ENCODE measurements around the gene RALGPS1. TPM values are rescaled to one million over a fixed set of nuclear protein-coding genes. Genes with fewer than 3 reads are reported as not detected.

Gene RALGPS1
- polyA plus RNA-seq, 1 of the 3 experiments (the other 2 are of a cell fraction) = 3.9 TPM

- TF ChIP-seq REST (IDR thresholded peaks at IDR 0.05; ENCODE audit: low read depth, low read length) (no peak), TAF1 (IDR thresholded peaks at IDR 0.05; ENCODE audit: borderline replicate concordance, low read depth, low read length) (no peak), ZBTB33 (IDR thresholded peaks at IDR 0.05; ENCODE audit: borderline replicate concordance, low read depth) (no peak), NRF1 (IDR thresholded peaks at IDR 0.05; ENCODE audit: low read depth, low read length) (no peak), TCF12 (IDR thresholded peaks at IDR 0.05) (no peak), SMC3 (IDR thresholded peaks at IDR 0.05; ENCODE audit: low read depth, low read length) (no peak), YY1 (IDR thresholded peaks at IDR 0.05; ENCODE audit: low read depth) (no peak), USF2 (IDR thresholded peaks at IDR 0.05; ENCODE audit: borderline replicate concordance, low read depth, low read length) (no peak), ELF1 (IDR thresholded peaks at IDR 0.05) (no peak), NFIC (IDR thresholded peaks at IDR 0.05; ENCODE audit: borderline replicate concordance) (no peak), PBX3 (IDR thresholded peaks at IDR 0.05) (no peak), TEAD4 (IDR thresholded peaks at IDR 0.05; ENCODE audit: borderline replicate concordance, insufficient read depth) (no peak)
- no peak overlapping the region for H3K9ac ChIP-seq
- POLR2A ChIA-PET = no interaction called here
- no peaks in the 10 kb centered on the region for H3K36me3 ChIP-seq (replicated peaks in 1 of 2; ENCODE audit: control insufficient read depth in 1 of 2, insufficient read depth in 2 of 2, low read length in 1 of 2)
- no peak for DNase-seq
- no peaks in the 10 kb centered on the region for H3K4me1 ChIP-seq (ENCODE audit: control insufficient read depth in 1 of 2, insufficient read depth in 2 of 2, low read depth in 1 of 2, low read length in 1 of 2)
- no peak overlapping the region for H2AFZ ChIP-seq (ENCODE audit: low read depth)
- H3K27me3 ChIP-seq (ENCODE audit: insufficient read depth) = peaks cover 5% of the 10 kb centered on the region; the same call in 1 of the 2 replicates
- no peaks in the 10 kb centered on the region for H4K20me1 ChIP-seq (ENCODE audit: insufficient read depth)
- H3K4me3 ChIP-seq (ENCODE audit: low read depth in 2 of 2, low read length in 1 of 2) = no peak overlapping the region
- CTCF ChIA-PET = interaction anchor here (1.0 to 1.2 kb wide), 3 partner anchors 10 to 38 kb away, joined by 3 read pairs; no protein-coding TSS in a partner anchor
- H3K4me2 ChIP-seq = no peak overlapping the region
- no peaks in the 10 kb centered on the region for H3F3A ChIP-seq (replicated peaks; ENCODE audit: insufficient read depth)
- H3K79me2 ChIP-seq (ENCODE audit: insufficient read depth) = no peaks in the 10 kb centered on the region
- no peaks in the 10 kb centered on the region for H3K9me3 ChIP-seq
- no peak overlapping the region for H3K27ac ChIP-seq (ENCODE audit: low read depth in 2 of 2, low read length in 1 of 2)
- H3K9me2 ChIP-seq = no peaks in the 10 kb centered on the region
- WGBS (ENCODE audit: low lambda C conversion rate) = 60% methylated on average over 3 of the region's 3 CpGs
These were observed 12.4 kb upstream of the RALGPS1 start for GRCh38 chr9:126902210-126902609.
